HepG2 (cell line): ENCODE measurements around the gene SMARCAD1. TPM values are rescaled to one million over a fixed set of nuclear protein-coding genes. Genes with fewer than 3 reads are reported as not detected.

Experiments
- ATAC-seq: fragments of 200-7000 bp; cut with Tn5 transposase; 3 replicates; pipeline ENCODE4 v1.9.1; 2020; ENCODE audit warnings: mild to moderate bottlenecking, moderate library complexity
- Bru-seq: library from RNA; stranded (reverse); fragments of 400-500 nt; gene quantifications from one replicate; lab custom pipeline; 2021; lab: Mats Ljungman, UMichigan
- BruChase-seq, 2 experiments: library from RNA; stranded (reverse); fragments of 400-500 nt; gene quantifications; one replicate each; lab custom pipeline; 2021; lab: Mats Ljungman, UMichigan
- BruUV-seq: library from RNA; stranded (reverse); fragments of 400-500 nt; replicated peaks from 2 replicates; lab custom pipeline; 2021; lab: Mats Ljungman, UMichigan
- CTCF ChIA-PET: fragments of 300-600 bp; formaldehyde crosslinking; extraction: SDS; loops from one replicate; lab custom pipeline; 2021; ENCODE audit warnings: low total read pairs, inconsistent platforms, low intra/inter-chr PET ratio; lab: Yijun Ruan, JAX
- POLR2A ChIA-PET: fragments of 350-600 bp; sonication (Branson Sonifier 250); formaldehyde crosslinking; loops from one replicate; lab custom pipeline; 2020; ENCODE audit warnings: antibody characterized with exemption, inconsistent platforms; lab: Yijun Ruan, JAX
- DNase-seq: peaks from one replicate; pipeline ENCODE4 v3.0.0-alpha.2; 2015; ENCODE audit warnings: low spot score
- FAIRE-seq: peaks from 3 replicates; lab custom pipeline; 2011; peaks lifted over from hg19 to GRCh38; lab: Jason Lieb, UNC
- H2AFZ ChIP-seq: one replicate; pipeline ENCODE4 v1.6.1; 2011; ENCODE audit warnings: low read length, inconsistent platforms
- H3K27ac ChIP-seq: fragments of 300-600 bp; 3 replicates; pipeline ENCODE4 v1.8.0; 2011; ENCODE audit warnings: mixed run types, mild to moderate bottlenecking, mixed read lengths, low read length, inconsistent platforms; ENCODE audit not compliant: insufficient read depth; ENCODE audit errors: extremely low read length
- H3K27me3 ChIP-seq, 2 experiments: fragments of 200-600 bp in 1 of 2; 2 replicates in 1 of 2; 3 replicates in 1 of 2; pipeline versions ENCODE4 v1.6.0 to v1.8.0; 2011; ENCODE audit warnings: low read length in 2 of 2, mild to moderate bottlenecking in 2 of 2, moderate library complexity in 2 of 2, inconsistent platforms in 1 of 2; ENCODE audit not compliant: insufficient read depth in 2 of 2, control insufficient read depth in 1 of 2
- H3K36me3 ChIP-seq, 2 experiments: fragments of 200-600 bp in 1 of 2; replicated peaks in 1 of 2; 2 replicates in 1 of 2; 3 replicates in 1 of 2; pipeline versions ENCODE4 v1.5.1 to v1.8.0; 2011; ENCODE audit warnings: low read length in 2 of 2, inconsistent platforms in 1 of 2; ENCODE audit not compliant: insufficient read depth in 2 of 2, control insufficient read depth in 1 of 2
- H3K4me1 ChIP-seq: 2 replicates; pipeline ENCODE4 v1.5.1; 2012; ENCODE audit warnings: low read length, inconsistent platforms; ENCODE audit not compliant: insufficient read depth
- H3K4me2 ChIP-seq: 2 replicates; pipeline ENCODE4 v1.6.0; 2011; ENCODE audit warnings: low read depth, low read length, inconsistent platforms
- H3K4me3 ChIP-seq, 3 experiments: fragments of 200-600 bp in 1 of 3; sonication (generic), shearing (Covaris generic) in 1 of 3; replicated peaks in 1 of 3; 2 replicates each; pipeline ENCODE4 v1.5.1; 2011 to 2016; ENCODE audit warnings: low read length in 3 of 3, inconsistent platforms in 2 of 3, low read depth in 2 of 3, mild to moderate bottlenecking in 2 of 3, control low read depth in 1 of 3, mixed read lengths in 1 of 3; ENCODE audit not compliant: insufficient read depth in 1 of 3
- H3K79me2 ChIP-seq: one replicate; pipeline ENCODE4 v1.6.1; 2011; ENCODE audit warnings: low read length, inconsistent platforms; ENCODE audit not compliant: insufficient read depth
- H3K9ac ChIP-seq: 2 replicates; pipeline ENCODE4 v1.6.0; 2011; ENCODE audit warnings: mild to moderate bottlenecking, low read depth, low read length, inconsistent platforms; ENCODE audit not compliant: insufficient read depth
- H3K9me3 ChIP-seq: 2 replicates; pipeline ENCODE4 v1.5.1; 2012; ENCODE audit warnings: mild to moderate bottlenecking, low read length
- H4K20me1 ChIP-seq: 2 replicates; pipeline ENCODE4 v1.6.0; 2011; ENCODE audit warnings: inconsistent platforms, mild to moderate bottlenecking, low read length, moderate library complexity; ENCODE audit not compliant: insufficient read depth
- FLYWCH1 ChIP-seq: sonication (generic); formaldehyde crosslinking; IDR thresholded peaks from 2 replicates; pipeline ENCODE4 v1.8.1; 2023; ENCODE audit warnings: mild to moderate bottlenecking, missing genetic modification reagents
- ZNF44 ChIP-seq: sonication (generic); formaldehyde crosslinking; IDR thresholded peaks from 2 replicates; pipeline ENCODE4 v1.5.1; 2020; ENCODE audit warnings: mild to moderate bottlenecking, missing genetic modification reagents
- ZNF850 ChIP-seq: sonication (generic); formaldehyde crosslinking; conservative IDR thresholded peaks from 2 replicates; pipeline ENCODE4 v1.9.0; 2021; ENCODE audit warnings: mild to moderate bottlenecking, missing genetic modification reagents
- WGBS: methylation state at CpG from one replicate; pipeline ENCODE4 v1.1.6; 2017; ENCODE audit warnings: low lambda C conversion rate; 5-methylcytosine and 5-hydroxymethylcytosine counted together
- in situ Hi-C: cut with HindIII; loops from 2 replicates; pipeline ENCODE4 v1.10.0; 2017; ENCODE audit warnings: low pct_unique_long_range_greater_than_20kb; ENCODE audit not compliant: extremely low pct_ligation_motif_present
- intact Hi-C: fragments of 100-400 bp; cut with micrococcal nuclease; formaldehyde crosslinking; loops from one replicate; pipeline ENCODE4 v1.10.0; 2022; ENCODE audit not compliant: unreplicated experiment
- long read RNA-seq, 2 experiments: library from RNA in 1 of 2; library from polyadenylated mRNA in 1 of 2; stranded (forward) in 1 of 2; unstranded in 1 of 2; transcript quantifications; one replicate each; pipeline ENCODE4 v2.0.0, GENCODE V29; 2019 to 2022
- polyA minus RNA-seq, 3 experiments: library from RNA; depleted of rRNA, polyadenylated mRNA; stranded (reverse); fragments of >200 nt; gene quantifications; 2 replicates each; pipeline ENCODE4 v1.2.3, GENCODE V29; 2011; ENCODE audit warnings: low replicate concordance in 1 of 3
- polyA plus RNA-seq, 8 experiments: library from polyadenylated mRNA; depleted of rRNA in 3 of 8; stranded (reverse) in 7 of 8; unstranded in 1 of 8; fragments of >200 nt; fragmentation: Illumina TruSeq in 4 of 8; extraction: Trizol in 4 of 8; gene quantifications; 2 replicates each; pipeline versions ENCODE4 v1.2.1 to v1.2.3, GENCODE V29; 2011 to 2016; ENCODE audit warnings: low read depth in 4 of 8, missing spikeins in 1 of 8, mixed read lengths in 1 of 8; ENCODE audit not compliant: insufficient read depth in 1 of 8
- total RNA-seq, 5 experiments: library from RNA; depleted of rRNA; stranded (reverse); fragments of >200 nt; fragmentation: Illumina TruSeq; extraction: Trizol; gene quantifications; 2 replicates each; pipeline ENCODE4 v1.2.3, GENCODE V29; 2016; ENCODE audit warnings: low read depth in 1 of 5
- TF ChIP-seq, protein P1 (sequence below): sonication (generic); formaldehyde crosslinking; IDR thresholded peaks from 2 replicates; pipeline ENCODE4 v1.5.1; 2020; ENCODE audit warnings: mild to moderate bottlenecking, missing genetic modification reagents, borderline replicate concordance

The SMARCAD1 gene, protein sequence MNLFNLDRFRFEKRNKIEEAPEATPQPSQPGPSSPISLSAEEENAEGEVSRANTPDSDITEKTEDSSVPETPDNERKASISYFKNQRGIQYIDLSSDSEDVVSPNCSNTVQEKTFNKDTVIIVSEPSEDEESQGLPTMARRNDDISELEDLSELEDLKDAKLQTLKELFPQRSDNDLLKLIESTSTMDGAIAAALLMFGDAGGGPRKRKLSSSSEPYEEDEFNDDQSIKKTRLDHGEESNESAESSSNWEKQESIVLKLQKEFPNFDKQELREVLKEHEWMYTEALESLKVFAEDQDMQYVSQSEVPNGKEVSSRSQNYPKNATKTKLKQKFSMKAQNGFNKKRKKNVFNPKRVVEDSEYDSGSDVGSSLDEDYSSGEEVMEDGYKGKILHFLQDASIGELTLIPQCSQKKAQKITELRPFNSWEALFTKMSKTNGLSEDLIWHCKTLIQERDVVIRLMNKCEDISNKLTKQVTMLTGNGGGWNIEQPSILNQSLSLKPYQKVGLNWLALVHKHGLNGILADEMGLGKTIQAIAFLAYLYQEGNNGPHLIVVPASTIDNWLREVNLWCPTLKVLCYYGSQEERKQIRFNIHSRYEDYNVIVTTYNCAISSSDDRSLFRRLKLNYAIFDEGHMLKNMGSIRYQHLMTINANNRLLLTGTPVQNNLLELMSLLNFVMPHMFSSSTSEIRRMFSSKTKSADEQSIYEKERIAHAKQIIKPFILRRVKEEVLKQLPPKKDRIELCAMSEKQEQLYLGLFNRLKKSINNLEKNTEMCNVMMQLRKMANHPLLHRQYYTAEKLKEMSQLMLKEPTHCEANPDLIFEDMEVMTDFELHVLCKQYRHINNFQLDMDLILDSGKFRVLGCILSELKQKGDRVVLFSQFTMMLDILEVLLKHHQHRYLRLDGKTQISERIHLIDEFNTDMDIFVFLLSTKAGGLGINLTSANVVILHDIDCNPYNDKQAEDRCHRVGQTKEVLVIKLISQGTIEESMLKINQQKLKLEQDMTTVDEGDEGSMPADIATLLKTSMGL
- total RNA-seq (2016; rRNA removed; fragmentation: Illumina TruSeq; extraction: Trizol) (35.9 and 52.8 TPM in 2 replicates), polyA plus RNA-seq (2011; rRNA removed) (14.4 and 18.2 TPM in 2 replicates), polyA minus RNA-seq (2011; rRNA and poly(A)+ RNA removed; ENCODE audit: low replicate concordance) (8.5 and 10.5 TPM in 2 replicates), Bru-seq, nascent RNA (percentile 89 among the genes with signal in this experiment), BruChase-seq, experiment 1, labeled RNA remaining after a 6-hour chase (percentile 84 among the genes with signal in this experiment), BruChase-seq, experiment 2, labeled RNA remaining after a 2-hour chase (percentile 89 among the genes with signal in this experiment)
- 3.1 and 5.0 TPM in 2 replicates for total RNA-seq (2016; cell fraction: cytosol; rRNA removed; fragmentation: Illumina TruSeq; extraction: Trizol; ENCODE audit: low read depth)
- total RNA-seq (2016; cell fraction: insoluble cytoplasmic fraction; rRNA removed; fragmentation: Illumina TruSeq; extraction: Trizol): 35.6 and 51.2 TPM in 2 replicates
- total RNA-seq (2016; cell fraction: membrane; rRNA removed; fragmentation: Illumina TruSeq; extraction: Trizol): 7.0 and 9.5 TPM in 2 replicates
- total RNA-seq (2016; cell fraction: nucleus; rRNA removed; fragmentation: Illumina TruSeq; extraction: Trizol): 51.3 and 53.6 TPM in 2 replicates
- polyA plus RNA-seq (2011; cell fraction: cytosol; rRNA removed): 5.0 and 8.5 TPM in 2 replicates
- polyA plus RNA-seq (2011; cell fraction: nucleus; rRNA removed): 17.9 and 20.5 TPM in 2 replicates
- polyA plus RNA-seq (2012): 13.0 and 15.0 TPM in 2 replicates
- polyA plus RNA-seq (2016; cell fraction: cytosol; fragmentation: Illumina TruSeq; extraction: Trizol; ENCODE audit: low read depth): 0.44 and 0.62 TPM in 2 replicates
- 31.9 and 32.0 TPM in 2 replicates for polyA plus RNA-seq (2016; cell fraction: insoluble cytoplasmic fraction; fragmentation: Illumina TruSeq; extraction: Trizol; ENCODE audit: low read depth)
- polyA plus RNA-seq (2016; cell fraction: membrane; fragmentation: Illumina TruSeq; extraction: Trizol; ENCODE audit: low read depth): 1.9 and 2.1 TPM in 2 replicates
- polyA plus RNA-seq (2016; cell fraction: nucleus; fragmentation: Illumina TruSeq; extraction: Trizol; ENCODE audit: insufficient read depth, low read depth): 41.8 and 42.7 TPM in 2 replicates
- polyA minus RNA-seq (2011; cell fraction: cytosol; rRNA and poly(A)+ RNA removed): 16.1 and 17.1 TPM in 2 replicates
- polyA minus RNA-seq (2011; cell fraction: nucleus; rRNA and poly(A)+ RNA removed): 82.7 and 86.5 TPM in 2 replicates
- long read RNA-seq, experiment 1, full-length matches to known transcripts: 3 of 8 reads
- long read RNA-seq, experiment 1, partial matches to known transcripts: 5 of 8 reads
- long read RNA-seq, experiment 1, other reads (novel, unspliced or antisense): 0 of 8 reads
- long read RNA-seq, experiment 2, full-length matches to known transcripts: 1 of 25 reads
- long read RNA-seq, experiment 2, partial matches to known transcripts: 2 of 25 reads
- long read RNA-seq, experiment 2, other reads (novel, unspliced or antisense): 22 of 25 reads

DNA sequence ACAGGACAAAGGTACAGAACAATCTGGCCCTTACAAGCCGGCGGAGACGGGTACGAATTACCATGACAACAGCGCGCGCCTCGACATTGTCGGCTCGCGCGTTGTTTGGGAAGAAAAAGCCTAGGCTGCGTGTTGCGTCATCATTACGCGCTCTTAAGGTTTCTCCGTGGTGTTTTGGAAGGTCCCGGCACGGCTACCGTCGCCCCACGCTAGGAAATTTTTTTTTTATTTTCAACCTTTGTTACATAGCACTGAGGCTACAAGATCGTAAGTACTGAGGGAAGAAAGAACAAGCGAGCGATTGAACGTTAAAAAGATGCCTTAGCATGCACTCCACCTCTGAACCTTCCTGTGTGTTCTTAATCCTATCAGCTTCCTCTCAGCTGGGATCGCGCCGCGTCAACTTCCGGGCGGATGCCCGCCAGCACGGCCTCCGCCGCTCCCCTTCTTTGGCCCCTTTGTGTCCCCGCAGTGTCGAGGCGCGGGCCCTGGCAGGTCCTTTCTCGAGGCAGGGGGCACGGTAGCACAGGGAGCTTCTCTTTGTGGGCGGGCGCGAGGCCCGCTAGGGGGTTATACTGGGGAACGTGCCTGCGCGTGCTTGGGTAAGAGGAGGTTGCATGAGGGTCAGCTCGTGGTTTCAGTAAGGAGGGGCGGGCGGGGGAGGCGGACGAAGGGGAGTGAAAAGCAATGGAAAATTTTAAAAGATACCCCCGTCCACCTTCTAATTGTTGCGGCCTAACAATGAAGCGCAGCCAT, at the start of gene SMARCAD1:
SMARCAD1 (plus strand) TSS at position 397 of the 756 bp plus-strand sequence. CDS start 530 bp downstream, outside the sequence.
- peak within 1 kb of the TSS; percentile 89 for H3K4me2 ChIP-seq
- H3K79me2 ChIP-seq: peaks cover 35% of the 10 kb centered on the region
- no peaks in the 10 kb centered on the region for H4K20me1 ChIP-seq
- peak within 1 kb of the TSS; percentile 91 for H2AFZ ChIP-seq
- H3K36me3 ChIP-seq: peaks cover 4 to 17% of the 10 kb centered on the region in 2 experiments; a peak in 4 of 5 replicates
- in situ Hi-C loops (no loop called here), intact Hi-C loops (loop anchor here (1.0 to 5.0 kb wide), 2 partner anchors 59 to 90 kb away; no protein-coding TSS in a partner anchor)
- WGBS: 1% methylated on average over 57 of the region's 57 CpGs
- BruUV-seq: TSS peak; percentile 90
- no peaks in the 10 kb centered on the region; a peak in 1 of 5 replicates for H3K27me3 ChIP-seq
- POLR2A ChIA-PET: interaction anchor here (0.6 to 1.0 kb wide), 4 partner anchors 24 to 91 kb away, joined by 3 to 4 read pairs (median 4); no protein-coding TSS in a partner anchor
- CTCF ChIA-PET: no interaction called here
- H3K4me3 ChIP-seq: peak within 1 kb of the TSS; percentile 77 to 81 (median 79)
- ATAC-seq (peak; percentile 98), FAIRE-seq (no peak), DNase-seq (peak; percentile 91)
- peaks cover 29% of the 10 kb centered on the region for H3K4me1 ChIP-seq
- H3K27ac ChIP-seq: peak within 1 kb of the TSS; percentile 94
- H3K9ac ChIP-seq: peak within 1 kb of the TSS; percentile 91
- H3K9me3 ChIP-seq: peaks cover 2% of the 10 kb centered on the region; the same call in 1 of the 2 replicates
- TF ChIP-seq ZNF44 (CRISPR knock-in tag) (0 out of 2 replicates have a peak, but pooled peaks have one; percentile 13), FLYWCH1 (no peak), ZNF850 (no peak)
- TF ChIP-seq, protein P1, sequence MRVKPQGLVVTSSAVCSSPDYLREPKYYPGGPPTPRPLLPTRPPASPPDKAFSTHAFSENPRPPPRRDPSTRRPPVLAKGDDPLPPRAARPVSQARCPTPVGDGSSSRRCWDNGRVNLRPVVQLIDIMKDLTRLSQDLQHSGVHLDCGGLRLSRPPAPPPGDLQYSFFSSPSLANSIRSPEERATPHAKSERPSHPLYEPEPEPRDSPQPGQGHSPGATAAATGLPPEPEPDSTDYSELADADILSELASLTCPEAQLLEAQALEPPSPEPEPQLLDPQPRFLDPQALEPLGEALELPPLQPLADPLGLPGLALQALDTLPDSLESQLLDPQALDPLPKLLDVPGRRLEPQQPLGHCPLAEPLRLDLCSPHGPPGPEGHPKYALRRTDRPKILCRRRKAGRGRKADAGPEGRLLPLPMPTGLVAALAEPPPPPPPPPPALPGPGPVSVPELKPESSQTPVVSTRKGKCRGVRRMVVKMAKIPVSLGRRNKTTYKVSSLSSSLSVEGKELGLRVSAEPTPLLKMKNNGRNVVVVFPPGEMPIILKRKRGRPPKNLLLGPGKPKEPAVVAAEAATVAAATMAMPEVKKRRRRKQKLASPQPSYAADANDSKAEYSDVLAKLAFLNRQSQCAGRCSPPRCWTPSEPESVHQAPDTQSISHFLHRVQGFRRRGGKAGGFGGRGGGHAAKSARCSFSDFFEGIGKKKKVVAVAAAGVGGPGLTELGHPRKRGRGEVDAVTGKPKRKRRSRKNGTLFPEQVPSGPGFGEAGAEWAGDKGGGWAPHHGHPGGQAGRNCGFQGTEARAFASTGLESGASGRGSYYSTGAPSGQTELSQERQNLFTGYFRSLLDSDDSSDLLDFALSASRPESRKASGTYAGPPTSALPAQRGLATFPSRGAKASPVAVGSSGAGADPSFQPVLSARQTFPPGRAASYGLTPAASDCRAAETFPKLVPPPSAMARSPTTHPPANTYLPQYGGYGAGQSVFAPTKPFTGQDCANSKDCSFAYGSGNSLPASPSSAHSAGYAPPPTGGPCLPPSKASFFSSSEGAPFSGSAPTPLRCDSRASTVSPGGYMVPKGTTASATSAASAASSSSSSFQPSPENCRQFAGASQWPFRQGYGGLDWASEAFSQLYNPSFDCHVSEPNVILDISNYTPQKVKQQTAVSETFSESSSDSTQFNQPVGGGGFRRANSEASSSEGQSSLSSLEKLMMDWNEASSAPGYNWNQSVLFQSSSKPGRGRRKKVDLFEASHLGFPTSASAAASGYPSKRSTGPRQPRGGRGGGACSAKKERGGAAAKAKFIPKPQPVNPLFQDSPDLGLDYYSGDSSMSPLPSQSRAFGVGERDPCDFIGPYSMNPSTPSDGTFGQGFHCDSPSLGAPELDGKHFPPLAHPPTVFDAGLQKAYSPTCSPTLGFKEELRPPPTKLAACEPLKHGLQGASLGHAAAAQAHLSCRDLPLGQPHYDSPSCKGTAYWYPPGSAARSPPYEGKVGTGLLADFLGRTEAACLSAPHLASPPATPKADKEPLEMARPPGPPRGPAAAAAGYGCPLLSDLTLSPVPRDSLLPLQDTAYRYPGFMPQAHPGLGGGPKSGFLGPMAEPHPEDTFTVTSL: no peak
